Osteoblast (primary cell): ENCODE data around the gene IQCN. TPM values are rescaled to one million over a fixed set of nuclear protein-coding genes. Genes with fewer than 3 reads are reported as not detected.

ENCODE experiments used
- DNase-seq: peaks from one replicate; pipeline ENCODE4 v3.0.0; 2011; ENCODE audit warnings: low spot score, mixed read lengths; ENCODE audit not compliant: insufficient read length; ENCODE audit errors: missing footprints
- H2AFZ ChIP-seq: 2 replicates; pipeline ENCODE4 v1.6.0; 2011; ENCODE audit warnings: mild to moderate bottlenecking, low read length
- H3K27ac ChIP-seq: 2 replicates; pipeline ENCODE4 v1.5.1; 2011; ENCODE audit warnings: mild to moderate bottlenecking, low read depth, low read length, moderate library complexity
- H3K27me3 ChIP-seq: 2 replicates; pipeline ENCODE4 v1.6.0; 2012; ENCODE audit warnings: mild to moderate bottlenecking, control low read depth, inconsistent platforms, low read length, moderate library complexity; ENCODE audit not compliant: insufficient read depth
- H3K36me3 ChIP-seq: 2 replicates; pipeline ENCODE4 v1.5.1; 2011; ENCODE audit warnings: mild to moderate bottlenecking, low read length, control low read depth, moderate library complexity; ENCODE audit not compliant: insufficient read depth
- H3K4me1 ChIP-seq: 2 replicates; pipeline ENCODE4 v1.5.1; 2011; ENCODE audit warnings: mild to moderate bottlenecking, low read length, control low read depth, moderate library complexity; ENCODE audit not compliant: insufficient read depth
- H3K4me2 ChIP-seq: 2 replicates; pipeline ENCODE4 v1.6.0; 2011; ENCODE audit warnings: mild to moderate bottlenecking, low read length; ENCODE audit not compliant: insufficient read depth
- H3K4me3 ChIP-seq: fragments of 200-600 bp; sonication (generic); 3 replicates; pipeline ENCODE4 v1.5.1; 2012; ENCODE audit warnings: mild to moderate bottlenecking, low read length, inconsistent platforms; ENCODE audit not compliant: insufficient read depth
- H3K79me2 ChIP-seq: 2 replicates; pipeline ENCODE4 v1.6.0; 2012; ENCODE audit warnings: mild to moderate bottlenecking, low read length, control low read depth, inconsistent platforms; ENCODE audit not compliant: insufficient read depth
- H3K9me3 ChIP-seq: 2 replicates; pipeline ENCODE4 v1.5.1; 2011; ENCODE audit warnings: low read depth, low read length, control low read depth
- H4K20me1 ChIP-seq: 2 replicates; pipeline ENCODE4 v1.6.0; 2012; ENCODE audit warnings: mild to moderate bottlenecking, low read length, control low read depth; ENCODE audit not compliant: insufficient read depth
- total RNA-seq: library from RNA; depleted of rRNA; stranded (reverse); fragments of >200 nt; gene quantifications from 2 replicates; pipeline ENCODE4 v1.2.3, GENCODE V29; 2012
- TF ChIP-seq, protein P1 (sequence below): IDR thresholded peaks from 2 replicates; pipeline ENCODE4 v1.5.1; 2011; ENCODE audit warnings: mild to moderate bottlenecking, low read depth, low read length, moderate library complexity; ENCODE audit errors: extremely low read depth

Gene IQCN
- total RNA-seq, 1 donor, result 2.5 TPM

DNA sequence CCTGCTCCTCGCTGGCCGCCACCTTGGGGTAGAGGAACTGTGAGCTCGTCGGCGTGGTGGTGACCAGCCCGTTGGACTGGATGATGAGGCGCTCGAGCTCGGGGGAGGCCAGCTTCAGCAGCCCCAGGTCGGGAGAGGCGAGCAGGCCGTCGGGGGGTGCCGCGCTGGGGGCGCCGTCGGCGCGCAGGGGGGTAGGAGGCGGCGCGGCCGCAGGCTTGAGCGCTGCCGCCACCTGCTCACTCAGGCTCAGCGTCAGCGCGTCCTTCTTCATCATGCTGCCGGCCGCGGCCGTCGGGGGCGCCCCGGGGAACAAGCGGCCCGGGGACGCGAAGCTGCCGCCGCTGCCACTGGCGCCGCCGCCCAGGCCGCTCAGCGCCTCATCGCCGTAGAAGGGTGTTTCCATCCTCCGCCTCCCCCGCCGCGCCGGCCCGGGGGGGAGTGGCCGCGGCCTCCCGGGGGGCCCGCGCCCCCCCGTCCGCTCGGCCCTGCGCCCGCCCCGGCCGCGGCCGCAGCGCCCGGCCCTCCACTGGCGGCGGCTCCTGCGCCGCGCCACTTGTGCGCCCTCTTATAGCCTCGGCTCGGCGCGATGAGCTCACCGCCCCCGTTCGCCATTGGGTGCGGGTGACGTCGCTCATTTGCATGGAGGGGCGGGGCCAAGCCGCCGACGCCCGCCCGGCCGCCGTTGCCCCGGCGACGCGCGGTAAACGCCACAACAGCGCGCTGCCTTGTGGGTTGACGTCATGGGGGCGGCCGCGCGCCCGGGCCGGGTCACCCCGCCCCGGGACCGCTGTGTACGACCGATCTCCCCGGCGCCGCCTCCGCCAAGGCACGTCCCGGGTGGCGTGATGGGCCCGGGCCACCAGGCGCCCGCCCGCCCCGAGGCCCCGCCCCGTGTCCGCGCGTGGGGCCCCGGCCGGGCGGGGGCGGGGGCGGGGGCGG, 7.1 kb upstream of the IQCN start, which contains the start of gene JUND:
JUND (minus strand) TSS at position 541 of the 939 bp plus-strand sequence; CDS start at position 403, 138 bp downstream.
- Histone ChIP-seq H2AFZ (peak within 1 kb of the TSS; percentile 6), H3K4me2 (peak within 1 kb of the TSS; percentile 84), H4K20me1 (peaks cover 20% of the 10 kb centered on the region), H3K79me2 (peaks cover 46% of the 10 kb centered on the region), H3K4me1 (peaks cover 34% of the 10 kb centered on the region), H3K27me3 (no peaks in the 10 kb centered on the region), H3K27ac (peak within 1 kb of the TSS; percentile 94), H3K9me3 (no peaks in the 10 kb centered on the region), H3K4me3 (peak within 1 kb of the TSS; percentile 90), H3K36me3 (peaks cover 14% of the 10 kb centered on the region)
- TF ChIP-seq, protein P1, sequence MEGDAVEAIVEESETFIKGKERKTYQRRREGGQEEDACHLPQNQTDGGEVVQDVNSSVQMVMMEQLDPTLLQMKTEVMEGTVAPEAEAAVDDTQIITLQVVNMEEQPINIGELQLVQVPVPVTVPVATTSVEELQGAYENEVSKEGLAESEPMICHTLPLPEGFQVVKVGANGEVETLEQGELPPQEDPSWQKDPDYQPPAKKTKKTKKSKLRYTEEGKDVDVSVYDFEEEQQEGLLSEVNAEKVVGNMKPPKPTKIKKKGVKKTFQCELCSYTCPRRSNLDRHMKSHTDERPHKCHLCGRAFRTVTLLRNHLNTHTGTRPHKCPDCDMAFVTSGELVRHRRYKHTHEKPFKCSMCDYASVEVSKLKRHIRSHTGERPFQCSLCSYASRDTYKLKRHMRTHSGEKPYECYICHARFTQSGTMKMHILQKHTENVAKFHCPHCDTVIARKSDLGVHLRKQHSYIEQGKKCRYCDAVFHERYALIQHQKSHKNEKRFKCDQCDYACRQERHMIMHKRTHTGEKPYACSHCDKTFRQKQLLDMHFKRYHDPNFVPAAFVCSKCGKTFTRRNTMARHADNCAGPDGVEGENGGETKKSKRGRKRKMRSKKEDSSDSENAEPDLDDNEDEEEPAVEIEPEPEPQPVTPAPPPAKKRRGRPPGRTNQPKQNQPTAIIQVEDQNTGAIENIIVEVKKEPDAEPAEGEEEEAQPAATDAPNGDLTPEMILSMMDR, result no peak
- peak; percentile 100 for DNase-seq

DNA sequence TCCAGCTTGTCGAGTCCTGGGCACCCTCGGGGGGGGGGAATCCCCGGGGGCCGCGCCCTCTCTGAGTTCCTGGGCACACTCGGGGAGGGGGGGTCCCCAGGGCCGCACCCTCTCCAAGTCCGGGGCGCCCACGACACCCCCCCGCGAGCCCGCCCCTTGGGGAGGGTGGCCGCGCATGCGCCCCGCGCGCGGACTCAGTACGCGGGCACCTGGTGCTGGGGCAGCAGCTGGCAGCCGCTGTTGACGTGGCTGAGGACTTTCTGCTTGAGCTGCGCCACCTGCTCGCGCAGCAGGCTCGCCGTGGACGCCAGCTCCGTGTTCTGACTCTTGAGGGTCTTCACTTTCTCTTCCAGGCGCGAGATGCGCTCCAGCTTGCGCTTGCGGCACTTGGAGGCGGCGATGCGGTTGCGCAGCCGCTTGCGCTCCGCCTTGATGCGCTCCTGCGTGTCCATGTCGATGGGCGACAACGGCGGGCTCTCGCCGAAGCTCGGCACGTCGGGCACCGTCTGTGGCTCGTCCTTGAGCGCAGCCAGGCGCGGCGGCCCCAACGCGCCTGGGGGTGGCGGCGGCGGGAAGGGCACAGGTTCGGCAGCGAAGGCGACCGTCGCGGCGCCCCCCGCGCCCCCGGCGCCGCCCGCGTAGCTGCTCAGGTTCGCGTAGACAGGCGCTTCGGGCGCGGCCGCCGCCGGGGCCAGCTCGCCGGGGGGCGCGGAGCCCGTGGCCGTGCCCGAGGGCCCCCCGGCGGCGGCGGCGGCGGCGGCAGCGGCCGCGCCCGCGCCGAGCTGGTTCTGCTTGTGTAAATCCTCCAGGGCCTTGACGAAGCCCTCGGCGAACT, 6.2 kb upstream of the IQCN start:
- peak; percentile 97 for DNase-seq
- Histone ChIP-seq H3K36me3 (peaks cover 14% of the 10 kb centered on the region), H3K27me3 (no peaks in the 10 kb centered on the region), H2AFZ (no peak overlapping the region), H3K4me2 (peak overlapping the region; percentile 65), H3K9me3 (no peaks in the 10 kb centered on the region), H3K4me1 (peaks cover 36% of the 10 kb centered on the region), H3K79me2 (peaks cover 55% of the 10 kb centered on the region), H3K27ac (peak overlapping the region; percentile 92), H4K20me1 (peaks cover 28% of the 10 kb centered on the region), H3K4me3 (peak overlapping the region; percentile 90)
- TF ChIP-seq, protein P1, result no peak

DNA sequence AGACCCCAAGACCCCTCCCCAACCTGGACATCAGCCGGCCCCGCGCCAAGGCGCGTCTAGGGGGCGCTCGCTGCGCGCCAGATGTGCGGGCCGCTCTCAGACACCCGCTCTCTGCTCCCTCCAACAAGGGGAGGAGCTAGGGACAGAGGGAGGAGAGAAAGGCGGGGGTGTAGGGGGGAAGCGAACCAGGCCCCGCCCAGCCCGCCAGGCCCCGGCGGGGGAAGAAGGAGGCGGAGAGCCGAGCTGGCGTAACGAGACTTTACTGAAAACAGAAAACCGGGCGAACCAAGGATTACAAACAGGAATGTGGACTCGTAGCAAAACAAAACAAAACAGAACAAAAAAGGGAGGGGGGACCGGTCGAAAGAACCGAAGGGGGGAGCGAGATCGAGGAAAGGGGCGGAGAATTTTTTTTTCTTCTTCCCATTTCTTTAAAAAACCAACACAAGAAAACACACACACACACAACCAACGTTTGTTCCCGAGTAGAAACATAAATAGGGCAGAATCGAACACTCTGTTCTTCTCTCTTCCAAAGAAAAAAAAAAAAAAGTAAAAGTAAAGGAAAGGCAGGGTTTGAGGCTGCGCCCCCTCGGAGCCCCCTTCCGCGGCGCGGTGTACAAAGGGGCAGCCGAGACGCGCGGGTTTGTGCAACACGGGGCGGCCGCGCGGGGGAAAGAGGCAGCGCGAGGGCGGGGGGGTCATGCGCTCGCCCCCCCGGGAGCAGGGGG, 5.4 kb upstream of the IQCN start:
- peaks cover 14% of the 10 kb centered on the region for H3K36me3 ChIP-seq
- H3K4me2 ChIP-seq, result peak overlapping the region; percentile 93
- peaks cover 38% of the 10 kb centered on the region for H3K4me1 ChIP-seq
- H3K4me3 ChIP-seq, result peak overlapping the region; percentile 90
- peaks cover 60% of the 10 kb centered on the region for H3K79me2 ChIP-seq
- DNase-seq, result peak; percentile 99
- H3K9me3 ChIP-seq, result no peaks in the 10 kb centered on the region
- H3K27me3 ChIP-seq, result no peaks in the 10 kb centered on the region
- peak overlapping the region; percentile 92 for H3K27ac ChIP-seq
- TF ChIP-seq, protein P1, result peak; percentile 72
- no peak overlapping the region for H2AFZ ChIP-seq
- H4K20me1 ChIP-seq, result peaks cover 35% of the 10 kb centered on the region
